Measurements from ENCODE around the gene ITGA2B.
"Not testable (repeated sequence)": the region's sequence is repeated elsewhere in the genome, so short reads cannot be mapped to it uniquely, and the experiment has no call there.

Gene ITGA2B

GRCh38 chr17:44389281-44389680 lies at the start of gene ITGA2B:
ITGA2B (minus strand) TSS chr17:44389649; CDS start chr17:44389473, 176 bp downstream.
- DNase-seq (ENCODE audit: low read depth): no peak

GRCh38 chr17:44439168-44439567 lies 49.7 kb upstream of the ITGA2B start:
- no peak for DNase-seq (ENCODE audit: low read depth)

- DNase-seq (ENCODE audit: low read depth): no peak
Observed at GRCh38 chr17:44438636-44439035, 49.2 kb upstream of the ITGA2B start.

- DNase-seq (ENCODE audit: low read depth): no peak
Observed at GRCh38 chr17:44436336-44436735, 46.9 kb upstream of the ITGA2B start.

- DNase-seq (ENCODE audit: low read depth): no peak
Observed at GRCh38 chr17:44432254-44433157, 43.1 kb upstream of the ITGA2B start.

- DNase-seq (ENCODE audit: low read depth): no peak
Observed at GRCh38 chr17:44424828-44425461, 35.5 kb upstream of the ITGA2B start.

- no peak for DNase-seq (ENCODE audit: low read depth)
Observed at GRCh38 chr17:44417553-44417952, 28.1 kb upstream of the ITGA2B start.

GRCh38 chr17:44416558-44417289 lies 27.3 kb upstream of the ITGA2B start:
- DNase-seq (ENCODE audit: low read depth): no peak

- no peak for DNase-seq (ENCODE audit: low read depth)
Observed at GRCh38 chr17:44414394-44415155, 25.1 kb upstream of the ITGA2B start.

- no peak for DNase-seq (ENCODE audit: low read depth)
Observed at GRCh38 chr17:44409309-44410028, 20.0 kb upstream of the ITGA2B start.

- no peak for DNase-seq (ENCODE audit: low read depth)
Observed at GRCh38 chr17:44408786-44409185, 19.3 kb upstream of the ITGA2B start.

- no peak for DNase-seq (ENCODE audit: low read depth)
Observed at GRCh38 chr17:44402564-44403172, 13.2 kb upstream of the ITGA2B start.

GRCh38 chr17:44400226-44400847 lies 10.9 kb upstream of the ITGA2B start:
- no peak for DNase-seq (ENCODE audit: low read depth)

- DNase-seq (ENCODE audit: low read depth): no peak
Observed at GRCh38 chr17:44398692-44399691, 9.5 kb upstream of the ITGA2B start.

GRCh38 chr17:44397479-44398440 lies 8.3 kb upstream of the ITGA2B start:
- no peak for DNase-seq (ENCODE audit: low read depth)

GRCh38 chr17:44396946-44397345 lies 7.5 kb upstream of the ITGA2B start:
- no peak for DNase-seq (ENCODE audit: low read depth)

GRCh38 chr17:44394833-44395232 lies 5.4 kb upstream of the ITGA2B start:
- no peak for DNase-seq (ENCODE audit: low read depth)

- DNase-seq (ENCODE audit: low read depth): not testable (repeated sequence)
Observed at GRCh38 chr17:44394112-44394511, 4.7 kb upstream of the ITGA2B start.
